ENCODE measurements around the gene KCNQ1OT1.

The KCNQ1OT1 gene

GRCh38 chr11:2687782-2688191 is 12.0 kb downstream of the KCNQ1OT1 start:
- Histone ChIP-seq H3K4me1 (ENCODE audit: control insufficient read depth, insufficient read depth, low read length) (no peaks in the 10 kb centered on the region), H3K9ac (ENCODE audit: low read depth, low read length) (no peak overlapping the region), H3K4me2 (ENCODE audit: low read length) (no peak overlapping the region), H3K36me3 (ENCODE audit: insufficient read depth, low read length) (no peaks in the 10 kb centered on the region), H3K4me3 (ENCODE audit: low read length) (no peak overlapping the region), H3K9me3 (replicated peaks; ENCODE audit: low read length) (no peaks in the 10 kb centered on the region), H3K27me3 (ENCODE audit: control insufficient read depth, insufficient read depth, low read length) (no peaks in the 10 kb centered on the region)

- H3K27me3 ChIP-seq (ENCODE audit: control insufficient read depth, insufficient read depth, low read length) = no peaks in the 10 kb centered on the region
- H3K4me2 ChIP-seq (ENCODE audit: low read length) = no peak overlapping the region
- H3K36me3 ChIP-seq (ENCODE audit: insufficient read depth, low read length) = no peaks in the 10 kb centered on the region
- no peak overlapping the region for H3K4me3 ChIP-seq (ENCODE audit: low read length)
- H3K9me3 ChIP-seq (replicated peaks; ENCODE audit: low read length) = no peaks in the 10 kb centered on the region
- no peaks in the 10 kb centered on the region for H3K4me1 ChIP-seq (ENCODE audit: control insufficient read depth, insufficient read depth, low read length)
- H3K9ac ChIP-seq (ENCODE audit: low read depth, low read length) = no peak overlapping the region
Measured at GRCh38 chr11:2687223-2687530, 12.6 kb downstream of the KCNQ1OT1 start.

- no peak overlapping the region for H3K4me3 ChIP-seq (ENCODE audit: low read length)
- no peak overlapping the region for H3K4me2 ChIP-seq (ENCODE audit: low read length)
- H3K9me3 ChIP-seq (replicated peaks; ENCODE audit: low read length) = no peaks in the 10 kb centered on the region
- H3K36me3 ChIP-seq (ENCODE audit: insufficient read depth, low read length) = no peaks in the 10 kb centered on the region
- no peaks in the 10 kb centered on the region for H3K27me3 ChIP-seq (ENCODE audit: control insufficient read depth, insufficient read depth, low read length)
- no peaks in the 10 kb centered on the region for H3K4me1 ChIP-seq (ENCODE audit: control insufficient read depth, insufficient read depth, low read length)
- no peak overlapping the region for H3K9ac ChIP-seq (ENCODE audit: low read depth, low read length)
Measured at GRCh38 chr11:2686360-2687222, 13.2 kb downstream of the KCNQ1OT1 start.

- Histone ChIP-seq H3K36me3 (ENCODE audit: insufficient read depth, low read length) (no peaks in the 10 kb centered on the region), H3K9me3 (replicated peaks; ENCODE audit: low read length) (no peaks in the 10 kb centered on the region), H3K27me3 (ENCODE audit: control insufficient read depth, insufficient read depth, low read length) (no peaks in the 10 kb centered on the region), H3K4me1 (ENCODE audit: control insufficient read depth, insufficient read depth, low read length) (no peaks in the 10 kb centered on the region), H3K4me3 (ENCODE audit: low read length) (no peak overlapping the region), H3K4me2 (ENCODE audit: low read length) (no peak overlapping the region), H3K9ac (ENCODE audit: low read depth, low read length) (no peak overlapping the region)
Measured at GRCh38 chr11:2685566-2686359, 14.0 kb downstream of the KCNQ1OT1 start.

- no peaks in the 10 kb centered on the region for H3K9me3 ChIP-seq (replicated peaks; ENCODE audit: low read length)
- no peaks in the 10 kb centered on the region for H3K27me3 ChIP-seq (ENCODE audit: control insufficient read depth, insufficient read depth, low read length)
- H3K4me1 ChIP-seq (ENCODE audit: control insufficient read depth, insufficient read depth, low read length) = no peaks in the 10 kb centered on the region
- no peak overlapping the region for H3K4me3 ChIP-seq (ENCODE audit: low read length)
- H3K9ac ChIP-seq (ENCODE audit: low read depth, low read length) = no peak overlapping the region
- no peak overlapping the region for H3K4me2 ChIP-seq (ENCODE audit: low read length)
- H3K36me3 ChIP-seq (ENCODE audit: insufficient read depth, low read length) = no peaks in the 10 kb centered on the region
Measured at GRCh38 chr11:2685051-2685450, 14.7 kb downstream of the KCNQ1OT1 start.

GRCh38 chr11:2684581-2684980 is 15.2 kb downstream of the KCNQ1OT1 start:
- Histone ChIP-seq H3K9me3 (replicated peaks; ENCODE audit: low read length) (no peaks in the 10 kb centered on the region), H3K36me3 (ENCODE audit: insufficient read depth, low read length) (no peaks in the 10 kb centered on the region), H3K4me1 (ENCODE audit: control insufficient read depth, insufficient read depth, low read length) (no peaks in the 10 kb centered on the region), H3K4me2 (ENCODE audit: low read length) (no peak overlapping the region), H3K9ac (ENCODE audit: low read depth, low read length) (no peak overlapping the region), H3K4me3 (ENCODE audit: low read length) (no peak overlapping the region), H3K27me3 (ENCODE audit: control insufficient read depth, insufficient read depth, low read length) (no peaks in the 10 kb centered on the region)

GRCh38 chr11:2683806-2684205 is 16.0 kb downstream of the KCNQ1OT1 start:
- Histone ChIP-seq H3K9ac (ENCODE audit: low read depth, low read length) (no peak overlapping the region), H3K4me3 (ENCODE audit: low read length) (no peak overlapping the region), H3K36me3 (ENCODE audit: insufficient read depth, low read length) (no peaks in the 10 kb centered on the region), H3K4me1 (ENCODE audit: control insufficient read depth, insufficient read depth, low read length) (no peaks in the 10 kb centered on the region), H3K9me3 (replicated peaks; ENCODE audit: low read length) (no peaks in the 10 kb centered on the region), H3K27me3 (ENCODE audit: control insufficient read depth, insufficient read depth, low read length) (no peaks in the 10 kb centered on the region), H3K4me2 (ENCODE audit: low read length) (no peak overlapping the region)

- Histone ChIP-seq H3K27me3 (ENCODE audit: control insufficient read depth, insufficient read depth, low read length) (peaks cover 5% of the 10 kb centered on the region), H3K9me3 (replicated peaks; ENCODE audit: low read length) (no peaks in the 10 kb centered on the region), H3K9ac (ENCODE audit: low read depth, low read length) (no peak overlapping the region), H3K36me3 (ENCODE audit: insufficient read depth, low read length) (no peaks in the 10 kb centered on the region), H3K4me1 (ENCODE audit: control insufficient read depth, insufficient read depth, low read length) (no peaks in the 10 kb centered on the region), H3K4me3 (ENCODE audit: low read length) (no peak overlapping the region), H3K4me2 (ENCODE audit: low read length) (no peak overlapping the region)
Measured at GRCh38 chr11:2681408-2682145, 18.2 kb downstream of the KCNQ1OT1 start.

GRCh38 chr11:2679011-2679676 is 20.6 kb downstream of the KCNQ1OT1 start:
- no peak overlapping the region for H3K4me2 ChIP-seq (ENCODE audit: low read length)
- no peaks in the 10 kb centered on the region for H3K36me3 ChIP-seq (ENCODE audit: insufficient read depth, low read length)
- H3K4me3 ChIP-seq (ENCODE audit: low read length) = no peak overlapping the region
- H3K9me3 ChIP-seq (replicated peaks; ENCODE audit: low read length) = no peaks in the 10 kb centered on the region
- H3K4me1 ChIP-seq (ENCODE audit: control insufficient read depth, insufficient read depth, low read length) = no peaks in the 10 kb centered on the region
- no peak overlapping the region for H3K9ac ChIP-seq (ENCODE audit: low read depth, low read length)
- peaks cover 5% of the 10 kb centered on the region for H3K27me3 ChIP-seq (ENCODE audit: control insufficient read depth, insufficient read depth, low read length)

- Histone ChIP-seq H3K9me3 (replicated peaks; ENCODE audit: low read length) (no peaks in the 10 kb centered on the region), H3K36me3 (ENCODE audit: insufficient read depth, low read length) (no peaks in the 10 kb centered on the region), H3K4me1 (ENCODE audit: control insufficient read depth, insufficient read depth, low read length) (no peaks in the 10 kb centered on the region), H3K9ac (ENCODE audit: low read depth, low read length) (no peak overlapping the region), H3K4me2 (ENCODE audit: low read length) (no peak overlapping the region), H3K4me3 (ENCODE audit: low read length) (no peak overlapping the region), H3K27me3 (ENCODE audit: control insufficient read depth, insufficient read depth, low read length) (peaks cover 5% of the 10 kb centered on the region)
Measured at GRCh38 chr11:2678396-2678795, 21.4 kb downstream of the KCNQ1OT1 start.

- Histone ChIP-seq H3K9ac (ENCODE audit: low read depth, low read length) (no peak overlapping the region), H3K9me3 (replicated peaks; ENCODE audit: low read length) (no peaks in the 10 kb centered on the region), H3K36me3 (ENCODE audit: insufficient read depth, low read length) (no peaks in the 10 kb centered on the region), H3K4me1 (ENCODE audit: control insufficient read depth, insufficient read depth, low read length) (no peaks in the 10 kb centered on the region), H3K4me2 (ENCODE audit: low read length) (no peak overlapping the region), H3K4me3 (ENCODE audit: low read length) (no peak overlapping the region), H3K27me3 (ENCODE audit: control insufficient read depth, insufficient read depth, low read length) (peaks cover 5% of the 10 kb centered on the region)
Measured at GRCh38 chr11:2677127-2677526, 22.7 kb downstream of the KCNQ1OT1 start.

Data from skeletal muscle satellite cell (primary cell).